SJCRH30 (cell line): ENCODE measurements around the gene CD300LB. TPM values are rescaled to one million over a fixed set of nuclear protein-coding genes. Genes with fewer than 3 reads are reported as not detected.
"Not testable (repeated sequence)": the region's sequence is repeated elsewhere in the genome, so short reads cannot be mapped to it uniquely, and the experiment has no call there.

Source experiments
- DNase-seq, 2 experiments: peaks; one replicate each; pipeline ENCODE4 v3.0.0-alpha.2; 2015 to 2020
- H3K27ac ChIP-seq: fragments of 250-450 bp; sonication (Bioruptor Pico); 2 replicates; pipeline ENCODE4 v1.5.1; 2020; ENCODE audit warnings: mild to moderate bottlenecking, moderate library complexity
- H3K27me3 ChIP-seq: fragments of 250-450 bp; sonication (Bioruptor Pico); 2 replicates; pipeline ENCODE4 v1.5.1; 2020; ENCODE audit warnings: mild to moderate bottlenecking, moderate library complexity
- H3K36me3 ChIP-seq: fragments of 250-450 bp; sonication (Bioruptor Pico); 2 replicates; pipeline ENCODE4 v1.5.1; 2020; ENCODE audit warnings: mild to moderate bottlenecking, moderate library complexity
- H3K4me1 ChIP-seq: fragments of 250-450 bp; sonication (Bioruptor Pico); 2 replicates; pipeline ENCODE4 v1.5.1; 2020; ENCODE audit warnings: mild to moderate bottlenecking, moderate library complexity
- H3K4me3 ChIP-seq: fragments of 250-450 bp; sonication (Bioruptor Pico); 2 replicates; pipeline ENCODE4 v1.5.1; 2020; ENCODE audit warnings: mild to moderate bottlenecking, moderate library complexity
- H3K9me3 ChIP-seq: fragments of 250-450 bp; sonication (Bioruptor Pico); replicated peaks from 2 replicates; pipeline ENCODE4 v1.5.1; 2020; ENCODE audit warnings: mild to moderate bottlenecking, moderate library complexity
- total RNA-seq: library from RNA; depleted of rRNA; stranded (reverse); fragments of >200 nt; shearing (Covaris generic); gene quantifications from 2 replicates; pipeline ENCODE4 v1.2.3, GENCODE V29; 2014

Gene CD300LB
- total RNA-seq, 1 experiment from 2014 or later = not detected

GRCh38 chr17:74561586-74561985 is 30.3 kb upstream of the CD300LB start:
- no peak for DNase-seq
- H3K27ac ChIP-seq = no peak overlapping the region
- no peaks in the 10 kb centered on the region for H3K36me3 ChIP-seq
- H3K4me1 ChIP-seq = no peaks in the 10 kb centered on the region
- no peaks in the 10 kb centered on the region; the same call in none of the 2 replicates for H3K9me3 ChIP-seq
- 0 out of 2 replicates have a peak, but pooled peaks cover 3% of the 10 kb centered on the region for H3K27me3 ChIP-seq
- H3K4me3 ChIP-seq = no peak overlapping the region

GRCh38 chr17:74558882-74559519 is 27.7 kb upstream of the CD300LB start:
- Histone ChIP-seq H3K9me3 (no peaks in the 10 kb centered on the region; the same call in none of the 2 replicates), H3K4me1 (no peaks in the 10 kb centered on the region), H3K27me3 (peaks cover 10% of the 10 kb centered on the region), H3K4me3 (no peak overlapping the region), H3K27ac (no peak overlapping the region), H3K36me3 (no peaks in the 10 kb centered on the region)
- DNase-seq = no peak

- not testable (repeated sequence) for DNase-seq, H3K9me3 ChIP-seq, H3K4me3 ChIP-seq, H3K36me3 ChIP-seq, H3K4me1 ChIP-seq, H3K27ac ChIP-seq
- H3K27me3 ChIP-seq = peaks cover 14% of the 10 kb centered on the region
These were observed 27.1 kb upstream of the CD300LB start for GRCh38 chr17:74558402-74558801.

GRCh38 chr17:74555427-74555940 is 24.2 kb upstream of the CD300LB start:
- no peak for DNase-seq
- H3K36me3 ChIP-seq = no peaks in the 10 kb centered on the region
- peaks cover 39% of the 10 kb centered on the region for H3K27me3 ChIP-seq
- H3K4me3 ChIP-seq = no peak overlapping the region
- no peaks in the 10 kb centered on the region; the same call in none of the 2 replicates for H3K9me3 ChIP-seq
- H3K4me1 ChIP-seq = no peaks in the 10 kb centered on the region
- H3K27ac ChIP-seq = no peak overlapping the region

GRCh38 chr17:74554909-74555308 is 23.6 kb upstream of the CD300LB start:
- no peak overlapping the region for H3K27ac ChIP-seq
- H3K27me3 ChIP-seq = peaks cover 44% of the 10 kb centered on the region
- H3K4me1 ChIP-seq = no peaks in the 10 kb centered on the region
- H3K9me3 ChIP-seq = no peaks in the 10 kb centered on the region; the same call in none of the 2 replicates
- H3K36me3 ChIP-seq = no peaks in the 10 kb centered on the region
- DNase-seq = no peak
- no peak overlapping the region for H3K4me3 ChIP-seq

GRCh38 chr17:74552037-74552436 is 20.8 kb upstream of the CD300LB start:
- H3K4me1 ChIP-seq = no peaks in the 10 kb centered on the region
- H3K9me3 ChIP-seq = no peaks in the 10 kb centered on the region
- no peak overlapping the region for H3K4me3 ChIP-seq
- no peak for DNase-seq
- peaks cover 61% of the 10 kb centered on the region for H3K27me3 ChIP-seq
- H3K36me3 ChIP-seq = no peaks in the 10 kb centered on the region
- H3K27ac ChIP-seq = no peak overlapping the region

- no peak for DNase-seq
- Histone ChIP-seq H3K36me3 (no peaks in the 10 kb centered on the region), H3K27me3 (peaks cover 70% of the 10 kb centered on the region), H3K9me3 (no peaks in the 10 kb centered on the region), H3K4me1 (no peaks in the 10 kb centered on the region), H3K27ac (no peak overlapping the region), H3K4me3 (no peak overlapping the region)
These were observed 19.3 kb upstream of the CD300LB start for GRCh38 chr17:74550602-74551001.

- no peaks in the 10 kb centered on the region for H3K9me3 ChIP-seq
These were observed 18.1 kb upstream of the CD300LB start for GRCh38 chr17:74549343-74549742.

GRCh38 chr17:74547736-74548135 is 16.5 kb upstream of the CD300LB start:
- H3K27ac ChIP-seq = no peak overlapping the region
- H3K27me3 ChIP-seq = peaks cover 75% of the 10 kb centered on the region
- H3K4me1 ChIP-seq = no peaks in the 10 kb centered on the region
- peak in 1 of 2 experiments; percentile 18 for DNase-seq
- no peak overlapping the region for H3K4me3 ChIP-seq
- H3K9me3 ChIP-seq = no peaks in the 10 kb centered on the region
- no peaks in the 10 kb centered on the region for H3K36me3 ChIP-seq

More at GRCh38 chr17:74549343-74549742, 18.1 kb upstream of the CD300LB start:
- Histone ChIP-seq H3K27me3 (peaks cover 77% of the 10 kb centered on the region), H3K4me3 (no peak overlapping the region), H3K4me1 (no peaks in the 10 kb centered on the region), H3K27ac (no peak overlapping the region), H3K36me3 (no peaks in the 10 kb centered on the region)
- no peak for DNase-seq

- Histone ChIP-seq H3K27me3 (peaks cover 72% of the 10 kb centered on the region), H3K4me1 (no peaks in the 10 kb centered on the region), H3K4me3 (no peak overlapping the region), H3K36me3 (no peaks in the 10 kb centered on the region), H3K9me3 (no peaks in the 10 kb centered on the region), H3K27ac (no peak overlapping the region)
- no peak for DNase-seq
These were observed 16.0 kb upstream of the CD300LB start for GRCh38 chr17:74547264-74547663.

- Histone ChIP-seq H3K27ac (no peak overlapping the region), H3K9me3 (no peaks in the 10 kb centered on the region), H3K4me3 (no peak overlapping the region), H3K27me3 (peaks cover 72% of the 10 kb centered on the region), H3K4me1 (no peaks in the 10 kb centered on the region), H3K36me3 (no peaks in the 10 kb centered on the region)
- DNase-seq = no peak
These were observed 15.3 kb upstream of the CD300LB start for GRCh38 chr17:74546586-74546985.

GRCh38 chr17:74545843-74546230 is 14.6 kb upstream of the CD300LB start, which contains the start of gene CD300C:
TSS of gene CD300C (minus strand) at chr17:74546115. CDS start at chr17:74545782, 333 bp downstream.
- DNase-seq = no peak
- Histone ChIP-seq H3K36me3 (no peaks in the 10 kb centered on the region), H3K4me3 (no peak within 1 kb of the TSS), H3K27me3 (peaks cover 72% of the 10 kb centered on the region), H3K4me1 (no peaks in the 10 kb centered on the region), H3K27ac (no peak within 1 kb of the TSS), H3K9me3 (no peaks in the 10 kb centered on the region)

- Histone ChIP-seq H3K9me3 (no peaks in the 10 kb centered on the region), H3K27me3 (peaks cover 72% of the 10 kb centered on the region), H3K4me1 (no peaks in the 10 kb centered on the region), H3K36me3 (no peaks in the 10 kb centered on the region), H3K4me3 (no peak overlapping the region), H3K27ac (no peak overlapping the region)
- no peak for DNase-seq
These were observed 13.9 kb upstream of the CD300LB start for GRCh38 chr17:74544991-74545842.

GRCh38 chr17:74543891-74544760 is 12.9 kb upstream of the CD300LB start:
- H3K4me3 ChIP-seq = no peak overlapping the region
- DNase-seq = no peak

More at GRCh38 chr17:74543891-74544760, 12.9 kb upstream of the CD300LB start:
- no peaks in the 10 kb centered on the region for H3K9me3 ChIP-seq
- no peaks in the 10 kb centered on the region for H3K4me1 ChIP-seq
- H3K27me3 ChIP-seq = peaks cover 63% of the 10 kb centered on the region
- H3K36me3 ChIP-seq = no peaks in the 10 kb centered on the region
- no peak overlapping the region for H3K27ac ChIP-seq
